Liver (tissue), 9 donors: ENCODE results near the gene CHRM2. TPM values are rescaled to one million over a fixed set of nuclear protein-coding genes. Genes with fewer than 3 reads are reported as not detected.

ENCODE experiments used
- DNase-seq: peaks from one replicate; pipeline ENCODE4 v3.0.0-alpha.2; 2017; ENCODE audit warnings: low spot score
- H3K27ac ChIP-seq, 2 donors: one replicate each; pipeline ENCODE4 v1.7.0; 2013; ENCODE audit warnings: inconsistent platforms in 2 of 2, low read length in 2 of 2, control low read depth in 1 of 2, low read depth in 1 of 2, mild to moderate bottlenecking in 1 of 2
- H3K27me3 ChIP-seq, 4 donors: one replicate each; pipeline versions ENCODE4 v1.6.1 to v1.7.0; 2013; ENCODE audit warnings: low read length in 3 of 4, inconsistent platforms in 1 of 4, mild to moderate bottlenecking in 1 of 4, moderate library complexity in 1 of 4; ENCODE audit not compliant: control insufficient read depth in 4 of 4, insufficient read depth in 4 of 4
- H3K36me3 ChIP-seq, 4 donors: one replicate each; pipeline versions ENCODE4 v1.6.1 to v1.7.0; 2013; ENCODE audit warnings: low read length in 3 of 4, mild to moderate bottlenecking in 3 of 4, low read depth in 1 of 4, moderate library complexity in 1 of 4; ENCODE audit not compliant: control insufficient read depth in 4 of 4, insufficient read depth in 3 of 4
- H3K4me1 ChIP-seq, 4 donors: one replicate each; pipeline versions ENCODE4 v1.6.1 to v1.7.0; 2013; ENCODE audit warnings: low read length in 3 of 4, mild to moderate bottlenecking in 3 of 4, moderate library complexity in 1 of 4; ENCODE audit not compliant: control insufficient read depth in 4 of 4, insufficient read depth in 4 of 4
- H3K4me3 ChIP-seq, 3 donors: one replicate each; pipeline versions ENCODE4 v1.6.1 to v1.7.0; 2013; ENCODE audit warnings: low read length in 3 of 3, control low read depth in 1 of 3, low read depth in 1 of 3, mild to moderate bottlenecking in 1 of 3
- H3K9ac ChIP-seq, 2 donors: one replicate each; pipeline ENCODE4 v1.7.0; 2013; ENCODE audit warnings: low read length in 2 of 2, mild to moderate bottlenecking in 2 of 2, moderate library complexity in 2 of 2, control low read depth in 1 of 2, low read depth in 1 of 2
- H3K9me3 ChIP-seq, 4 donors: one replicate each; pipeline versions ENCODE4 v1.6.1 to v1.7.0; 2013; ENCODE audit warnings: low read length in 3 of 4; ENCODE audit not compliant: control insufficient read depth in 4 of 4
- ATF3 ChIP-seq: IDR thresholded peaks from 2 replicates; pipeline ENCODE4 v1.6.1; 2016; ENCODE audit warnings: antibody characterized with exemption
- CTCF ChIP-seq: fragments of 150-350 bp; IDR thresholded peaks from 2 replicates; pipeline ENCODE4 v1.5.1; 2017; ENCODE audit warnings: improper control_type of control experiment, low read depth, low read length; ENCODE audit not compliant: missing input control
- FOXA1 ChIP-seq: IDR thresholded peaks from 2 replicates; pipeline ENCODE4 v1.6.1; 2016; ENCODE audit warnings: antibody characterized with exemption
- FOXA2 ChIP-seq: IDR thresholded peaks from 2 replicates; pipeline ENCODE4 v1.6.1; 2016; ENCODE audit warnings: antibody characterized with exemption
- HNF4A ChIP-seq, 2 donors: conservative IDR thresholded peaks; 2 replicates each; pipeline ENCODE4 v1.6.1; 2016; ENCODE audit warnings: antibody characterized with exemption in 2 of 2, mild to moderate bottlenecking in 2 of 2
- HNF4G ChIP-seq: IDR thresholded peaks from 2 replicates; pipeline ENCODE4 v1.6.1; 2016; ENCODE audit warnings: antibody characterized with exemption
- JUND ChIP-seq, 2 donors: IDR thresholded peaks; 2 replicates each; pipeline ENCODE4 v1.6.1; 2016; ENCODE audit warnings: antibody characterized with exemption in 2 of 2
- NR2F2 ChIP-seq: IDR thresholded peaks from 2 replicates; pipeline ENCODE4 v1.6.1; 2016; ENCODE audit warnings: antibody characterized with exemption
- RAD21 ChIP-seq, 2 donors: IDR thresholded peaks; 2 replicates each; pipeline ENCODE4 v1.6.1; 2016; ENCODE audit warnings: antibody characterized with exemption in 2 of 2, mild to moderate bottlenecking in 2 of 2
- REST ChIP-seq: IDR thresholded peaks from 2 replicates; pipeline ENCODE4 v1.6.1; 2016; ENCODE audit warnings: antibody characterized with exemption, mild to moderate bottlenecking
- RXRA ChIP-seq, 2 donors: IDR thresholded peaks; 2 replicates each; pipeline ENCODE4 v1.6.1; 2017 to 2018; ENCODE audit warnings: antibody characterized with exemption in 2 of 2, mild to moderate bottlenecking in 1 of 2
- TAF1 ChIP-seq: conservative IDR thresholded peaks from 2 replicates; pipeline ENCODE4 v1.6.1; 2016; ENCODE audit warnings: antibody characterized with exemption, mild to moderate bottlenecking
- ZBTB33 ChIP-seq: IDR thresholded peaks from 2 replicates; pipeline ENCODE4 v1.6.1; 2016; ENCODE audit warnings: antibody characterized with exemption
- WGBS: extraction: QIAGEN DNeasy Blood & Tissue Kit; methylation state at CpG from one replicate; pipeline ENCODE4 v1.1.7; 2013; 5-methylcytosine and 5-hydroxymethylcytosine counted together
- polyA plus RNA-seq, 2 donors: library from polyadenylated mRNA; stranded (reverse) in 1 of 2; unstranded in 1 of 2; fragments of 200-250 nt in 1 of 2; fragments of >200 nt in 1 of 2; fragmentation: Nextera tagmentation in 1 of 2; extraction: Ambion mirVana in 1 of 2; gene quantifications; one replicate each; pipeline versions ENCODE4 v1.2.1 to v1.2.3, GENCODE V29; 2013 to 2015
- total RNA-seq, 2 donors: library from RNA; depleted of rRNA; stranded (reverse); fragments of >200 nt; gene quantifications; one replicate each; pipeline ENCODE4 v1.2.3, GENCODE V29; 2014
- donor health status: healthy.
- donor health status: healthy.
- donor health status: healthy.
- donor health status: healthy.
- donor health status: healthy.

The CHRM2 gene
- total and polyA plus RNA-seq, 4 donors: 0.08 to 1.2 (median 0.30) TPM

- TF ChIP-seq HNF4G (no peak), NR2F2 (no peak), FOXA2 (no peak)
These were observed 20.6 kb upstream of the CHRM2 start (continued) for GRCh38 chr7:136847858-136848257.

GRCh38 chr7:136853654-136854053 is 14.8 kb upstream of the CHRM2 start:
- no peak for DNase-seq
- Histone ChIP-seq H3K4me3 (no peak overlapping the region), H3K9me3 (no peaks in the 10 kb centered on the region), H3K36me3 (no peaks in the 10 kb centered on the region), H3K27ac (no peak overlapping the region), H3K4me1 (no peaks in the 10 kb centered on the region), H3K27me3 (no peaks in the 10 kb centered on the region), H3K9ac (no peak overlapping the region)
- WGBS: 45% methylated on average over 2 of the region's 2 CpGs
- TF ChIP-seq JUND (IDR thresholded peaks at IDR 0.05) (no peak), RXRA (IDR thresholded peaks at IDR 0.05) (no peak), TAF1 (no peak), HNF4A (conservative IDR thresholded peaks at IDR 0.05) (no peak), NR2F2 (no peak), HNF4G (no peak), ATF3 (no peak), ZBTB33 (no peak), CTCF (no peak), FOXA2 (no peak), RAD21 (IDR thresholded peaks at IDR 0.05) (no peak), FOXA1 (no peak)

GRCh38 chr7:136857573-136857972 is 10.9 kb upstream of the CHRM2 start:
- DNase-seq: no peak
- no peaks in the 10 kb centered on the region for H3K4me1 ChIP-seq
- no peaks in the 10 kb centered on the region for H3K27me3 ChIP-seq
- H3K9me3 ChIP-seq: no peaks in the 10 kb centered on the region
- H3K4me3 ChIP-seq: no peak overlapping the region
- 46% methylated on average over 3 of the region's 3 CpGs for WGBS
- H3K9ac ChIP-seq: no peak overlapping the region
- TF ChIP-seq REST: peak; percentile 98
- TF ChIP-seq ATF3: no peak
- no peaks in the 10 kb centered on the region for H3K36me3 ChIP-seq
- no peak overlapping the region for H3K27ac ChIP-seq
